K562 (cell line): ENCODE data around the gene PTPRU. TPM values are rescaled to one million over a fixed set of nuclear protein-coding genes. Genes with fewer than 3 reads are reported as not detected.

ENCODE experiments used
- ATAC-seq: fragments of 200-7000 bp; cut with Tn5 transposase; 3 replicates; pipeline ENCODE4 v1.9.1; 2020; ENCODE audit warnings: moderate library complexity
- BruUV-seq: library from RNA; stranded (reverse); fragments of 400-500 nt; replicated peaks from 2 replicates; lab custom pipeline; 2021; lab: Mats Ljungman, UMichigan
- CTCF ChIA-PET: fragments of 300-600 bp; formaldehyde crosslinking; extraction: SDS; loops from one replicate; lab custom pipeline; 2021; ENCODE audit warnings: low intra/inter-chr PET ratio; lab: Yijun Ruan, JAX
- POLR2A ChIA-PET: fragments of 300-600, 350-650 bp; sonication (Branson Sonifier 250); formaldehyde crosslinking; extraction: SDS; loops from one replicate; lab custom pipeline; 2021; ENCODE audit warnings: antibody characterized with exemption, inconsistent platforms; lab: Yijun Ruan, JAX
- DNase-seq, 4 experiments: peaks; one replicate each; pipeline versions ENCODE4 v3.0.0 to v3.0.0-alpha.2; 2011 to 2018; ENCODE audit warnings: low spot score in 3 of 4, mixed read lengths in 3 of 4; ENCODE audit errors: extremely low read depth in 1 of 4
- FAIRE-seq: peaks from 2 replicates; lab custom pipeline; 2011; peaks lifted over from hg19 to GRCh38; lab: Jason Lieb, UNC
- H2AFZ ChIP-seq: 2 replicates; pipeline ENCODE4 v1.6.0; 2011; ENCODE audit warnings: low read depth, low read length, control low read depth, inconsistent platforms
- H3K27ac ChIP-seq: fragments of 200-600 bp; 3 replicates; pipeline ENCODE4 v1.8.0; 2011; ENCODE audit warnings: low read depth, mild to moderate bottlenecking, control low read depth, inconsistent platforms, low read length, moderate library complexity, mixed read lengths; ENCODE audit errors: extremely low read depth
- H3K27me3 ChIP-seq, 2 experiments: fragments of 300-600 bp in 1 of 2; 2 replicates in 1 of 2; 3 replicates in 1 of 2; pipeline versions ENCODE4 v1.6.0 to v1.8.0; 2011; ENCODE audit warnings: inconsistent platforms in 2 of 2, low read length in 2 of 2, mild to moderate bottlenecking in 1 of 2, mixed read lengths in 1 of 2, moderate library complexity in 1 of 2; ENCODE audit not compliant: control insufficient read depth in 2 of 2, insufficient read depth in 2 of 2
- H3K36me3 ChIP-seq: fragments of 300-600 bp; 3 replicates; pipeline ENCODE4 v1.8.0; 2011; ENCODE audit warnings: mild to moderate bottlenecking, low read length, inconsistent platforms; ENCODE audit not compliant: control insufficient read depth, insufficient read depth
- H3K4me1 ChIP-seq, 2 experiments: fragments of 200-600 bp in 1 of 2; replicated peaks in 1 of 2; 2 replicates in 1 of 2; 3 replicates in 1 of 2; pipeline versions ENCODE4 v1.5.1 to v1.8.0; 2011; ENCODE audit warnings: inconsistent platforms in 2 of 2, low read length in 2 of 2, mild to moderate bottlenecking in 1 of 2, mixed read lengths in 1 of 2, moderate library complexity in 1 of 2; ENCODE audit not compliant: control insufficient read depth in 2 of 2, insufficient read depth in 2 of 2
- H3K4me2 ChIP-seq: 2 replicates; pipeline ENCODE4 v1.6.1; 2011; ENCODE audit warnings: low read length, control low read depth, inconsistent platforms, mixed read lengths; ENCODE audit not compliant: insufficient read depth
- H3K4me3 ChIP-seq: fragments of 200-600 bp; sonication (generic), shearing (Covaris generic); 2 replicates; pipeline ENCODE4 v1.5.1; 2016; ENCODE audit warnings: control low read depth, inconsistent platforms
- H3K79me2 ChIP-seq: fragments of 200-600 bp; 3 replicates; pipeline ENCODE4 v1.8.0; 2011; ENCODE audit warnings: low read length, inconsistent platforms; ENCODE audit not compliant: control insufficient read depth, insufficient read depth
- H3K9ac ChIP-seq, 2 experiments: 2 replicates each; pipeline versions ENCODE4 v1.6.0 to v1.6.1; 2011; ENCODE audit warnings: low read depth in 2 of 2, low read length in 2 of 2, control low read depth in 1 of 2, inconsistent platforms in 1 of 2, mild to moderate bottlenecking in 1 of 2, mixed read lengths in 1 of 2; ENCODE audit not compliant: insufficient read depth in 1 of 2
- H3K9me1 ChIP-seq: one replicate; pipeline ENCODE4 v1.6.0; 2011; ENCODE audit warnings: inconsistent platforms, mild to moderate bottlenecking, low read length, moderate library complexity; ENCODE audit not compliant: control insufficient read depth, insufficient read depth
- H3K9me3 ChIP-seq: replicated peaks from 2 replicates; pipeline ENCODE4 v1.5.1; 2011; ENCODE audit warnings: low read depth, low read length, inconsistent platforms; ENCODE audit not compliant: control insufficient read depth, insufficient read depth
- H4K20me1 ChIP-seq: replicated peaks from 2 replicates; pipeline ENCODE4 v1.6.1; 2011; ENCODE audit warnings: low read length, inconsistent platforms, mixed read lengths; ENCODE audit not compliant: control insufficient read depth, insufficient read depth
- ARID4B ChIP-seq: sonication (generic); formaldehyde crosslinking; IDR thresholded peaks from 2 replicates; pipeline ENCODE4 v1.8.0; 2022; ENCODE audit warnings: mild to moderate bottlenecking, missing genetic modification reagents
- CTBP1 ChIP-seq: fragments of 450-650 bp; IDR thresholded peaks from 2 replicates; pipeline ENCODE4 v1.6.1; 2016; ENCODE audit warnings: borderline replicate concordance
- DNMT1 ChIP-seq: fragments of 450-650 bp; IDR thresholded peaks from 2 replicates; pipeline ENCODE4 v1.6.1; 2016; ENCODE audit warnings: antibody characterized with exemption, mild to moderate bottlenecking
- E2F1 ChIP-seq: sonication (generic); formaldehyde crosslinking; IDR thresholded peaks from 2 replicates; pipeline ENCODE4 v1.8.1; 2023; ENCODE audit warnings: mild to moderate bottlenecking, missing genetic modification reagents, moderate library complexity
- HMBOX1 ChIP-seq: sonication (generic); IDR thresholded peaks from 2 replicates; pipeline ENCODE4 v1.6.1; 2016
- MBD2 ChIP-seq: sonication (generic); IDR thresholded peaks from 2 replicates; pipeline ENCODE4 v1.6.1; 2016; ENCODE audit warnings: low read depth, borderline replicate concordance
- NCOA6 ChIP-seq: fragments of 450-650 bp; IDR thresholded peaks from 2 replicates; pipeline ENCODE4 v1.6.1; 2017; ENCODE audit warnings: mild to moderate bottlenecking
- PHF21A ChIP-seq: fragments of 450-650 bp; IDR thresholded peaks from 2 replicates; pipeline ENCODE4 v1.6.1; 2017; ENCODE audit warnings: low read depth, borderline replicate concordance
- RBBP5 ChIP-seq: fragments of 200-600 bp; sonication (generic); IDR thresholded peaks from 2 replicates; pipeline ENCODE4 v1.6.1; 2012; ENCODE audit warnings: borderline replicate concordance, mild to moderate bottlenecking, low read length, control low read depth, inconsistent platforms; ENCODE audit not compliant: insufficient read depth, poor library complexity, severe bottlenecking
- RBM22 ChIP-seq: fragments of 200-400 bp; formaldehyde crosslinking; IDR thresholded peaks from 2 replicates; pipeline ENCODE4 v1.6.1; 2018; ENCODE audit warnings: low read length, low read depth; ENCODE audit not compliant: poor library complexity, severe bottlenecking
- ZFX ChIP-seq: sonication (generic); formaldehyde crosslinking; IDR thresholded peaks from 2 replicates; pipeline ENCODE4 v1.8.0; 2022; ENCODE audit warnings: mild to moderate bottlenecking, missing genetic modification reagents, moderate library complexity
- ZNF644 ChIP-seq: fragments of 200-800 bp; sonication (Bioruptor generic); IDR thresholded peaks from 2 replicates; pipeline ENCODE4 v1.6.1; 2016; ENCODE audit warnings: low read depth, missing genetic modification characterization, missing compliant biosample characterization
- ZNF76 ChIP-seq: fragments of 250-450 bp; sonication (Bioruptor Pico); IDR thresholded peaks from 2 replicates; pipeline ENCODE4 v1.4.0; 2020; ENCODE audit warnings: mild to moderate bottlenecking, moderate library complexity, borderline replicate concordance
- WGBS: fragments of 100-300 bp; shearing (Covaris generic); methylation state at CpG from one replicate; pipeline ENCODE4 v1.1.6; 2016; ENCODE audit warnings: low coverage, mixed read lengths; ENCODE audit not compliant: insufficient coverage; ENCODE audit errors: missing lambda C conversion rate; 5-methylcytosine and 5-hydroxymethylcytosine counted together
- in situ Hi-C: fragments of 300-500 bp; cut with MboI; formaldehyde crosslinking; loops from 4 replicates; pipeline ENCODE4 v1.15.0; 2018; ENCODE audit warnings: inconsistent platforms, mixed read lengths
- intact Hi-C: fragments of 100-400 bp; cut with micrococcal nuclease; formaldehyde crosslinking; loops from 2 replicates; pipeline ENCODE4 v1.14.2; 2022
- polyA plus RNA-seq, 8 experiments: library from polyadenylated mRNA; depleted of rRNA in 4 of 8; stranded (reverse) in 5 of 8; unstranded in 3 of 8; fragments of >200 nt; fragmentation: Nextera tagmentation in 2 of 8; fragmentation: Illumina TruSeq in 1 of 8; extraction: Ambion mirVana in 2 of 8; extraction: Trizol in 1 of 8; gene quantifications; 2 replicates each; pipeline versions ENCODE4 v1.2.1 to v1.2.3, GENCODE V29; 2011 to 2014; ENCODE audit warnings: inconsistent platforms in 1 of 8, missing spikeins in 1 of 8
- total RNA-seq, 7 experiments: library from RNA; depleted of rRNA in 6 of 7; stranded (reverse); fragments of >200 nt in 6 of 7; fragmentation: Illumina TruSeq in 2 of 7; extraction: Trizol in 2 of 7; gene quantifications; 2 replicates each; pipeline versions ENCODE4 v1.2.1 to v1.2.3, GENCODE V29; 2011 to 2021; ENCODE audit warnings: low replicate concordance in 1 of 7

Gene PTPRU
- total and polyA plus RNA-seq, 9 of the 15 experiments (the other 6 are each of a cell fraction or from before 2014, with no cell fraction given) = 0.01 to 2.9 (median 1.0) TPM

- TF ChIP-seq ARID4B (CRISPR knock-in tag) = no peak
Measured at GRCh38 chr1:29217633-29218032, 18.7 kb upstream of the PTPRU start (continued).

- Histone ChIP-seq H3K9me3 (no peaks in the 10 kb centered on the region), H3K4me1 (no peaks in the 10 kb centered on the region), H4K20me1 (0 out of 2 replicates have a peak, but pooled peaks cover 3% of the 10 kb centered on the region), H3K27ac (no peak overlapping the region), H3K4me2 (no peak overlapping the region), H3K36me3 (peaks cover 81% of the 10 kb centered on the region), H3K79me2 (peaks cover 3% of the 10 kb centered on the region; the same call in 1 of the 3 replicates), H3K27me3 (no peaks in the 10 kb centered on the region), H3K9ac (no peak overlapping the region), H3K4me3 (no peak overlapping the region), H3K9me1 (no peaks in the 10 kb centered on the region), H2AFZ (no peak overlapping the region)
- no TSS peak for BruUV-seq
- TF ChIP-seq PHF21A (no peak), RBBP5 (no peak), ZNF644 (tag) (no peak), MBD2 (no peak), ZFX (CRISPR knock-in tag) (no peak), NCOA6 (no peak), RBM22 (no peak), HMBOX1 (no peak), ZNF76 (CRISPR knock-in tag) (no peak), DNMT1 (no peak), CTBP1 (no peak), E2F1 (CRISPR knock-in tag) (no peak)
- no peak for ATAC-seq
- intact Hi-C loops (no loop called here), in situ Hi-C loops (no loop called here)
- no peak for DNase-seq
- CTCF ChIA-PET = no interaction called here
- whole genome bisulfite sequencing = 100% methylated on average over 2 of the region's 2 CpGs
- POLR2A ChIA-PET = interaction anchor here (0.5 to 4.7 kb wide), 8 partner anchors 8 to 421 kb away, joined by 3 to 18 read pairs (median 4); partner anchors contain the start of gene MECR
- no peak for FAIRE-seq
Measured at GRCh38 chr1:29218223-29218622, 18.1 kb upstream of the PTPRU start.
